GM12874 (cell line): Measurements from ENCODE around the gene SLC25A45.

Experiments
- CTCF ChIP-seq: IDR thresholded peaks from 2 replicates; pipeline ENCODE4 v1.5.1; 2011; ENCODE audit warnings: low read depth, mild to moderate bottlenecking, control low read depth, low read length, moderate library complexity; ENCODE audit not compliant: insufficient read depth

SLC25A45 gene

GRCh38 chr11:65427691-65428577 lies 45.5 kb upstream of the SLC25A45 start:
- TF ChIP-seq CTCF: no peak

- TF ChIP-seq CTCF: no peak
Measured at GRCh38 chr11:65426839-65427690, 44.6 kb upstream of the SLC25A45 start.

GRCh38 chr11:65425971-65426838 lies 43.8 kb upstream of the SLC25A45 start:
- no peak for TF ChIP-seq CTCF

GRCh38 chr11:65425105-65425970 lies 42.9 kb upstream of the SLC25A45 start:
- TF ChIP-seq CTCF: no peak

- no peak for TF ChIP-seq CTCF
Measured at GRCh38 chr11:65424205-65425104, 42.0 kb upstream of the SLC25A45 start.
